Effector memory CD8-positive, alpha-beta T cell (primary cell): ENCODE results near the gene RFX5.

Source experiments
- ATAC-seq: fragments of 150-1000 bp; cut with Tn5 transposase; replicated peaks from 2 replicates; pipeline ENCODE4 v1.10.0; 2021; ENCODE audit warnings: mild to moderate bottlenecking, moderate library complexity
- DNase-seq, 3 experiments: peaks; one replicate each; pipeline ENCODE4 v3.0.0; 2021
- H3K27ac Mint-ChIP-seq, 2 donors: one replicate each; pipeline ENCODE4 v1.8.0; 2022; ENCODE audit warnings: mild to moderate bottlenecking in 2 of 2, mixed read lengths in 2 of 2, moderate library complexity in 2 of 2
- H3K27me3 Mint-ChIP-seq, 2 donors: one replicate each; pipeline ENCODE4 v1.8.0; 2022; ENCODE audit warnings: mixed read lengths in 2 of 2
- H3K36me3 Mint-ChIP-seq: one replicate; pipeline ENCODE4 v1.8.0; 2022; ENCODE audit warnings: mild to moderate bottlenecking, moderate library complexity, mixed read lengths; ENCODE audit not compliant: insufficient read depth
- H3K4me1 Mint-ChIP-seq, 2 donors: one replicate each; pipeline ENCODE4 v1.8.0; 2022; ENCODE audit warnings: low read depth in 2 of 2, mixed read lengths in 2 of 2
- H3K4me3 Mint-ChIP-seq, 2 donors: one replicate each; pipeline ENCODE4 v1.8.0; 2022; ENCODE audit warnings: mild to moderate bottlenecking in 2 of 2, mixed read lengths in 2 of 2, moderate library complexity in 2 of 2
- H3K9me3 Mint-ChIP-seq, 2 donors: one replicate each; pipeline ENCODE4 v1.8.0; 2022; ENCODE audit warnings: mixed read lengths in 2 of 2

Gene RFX5

DNA sequence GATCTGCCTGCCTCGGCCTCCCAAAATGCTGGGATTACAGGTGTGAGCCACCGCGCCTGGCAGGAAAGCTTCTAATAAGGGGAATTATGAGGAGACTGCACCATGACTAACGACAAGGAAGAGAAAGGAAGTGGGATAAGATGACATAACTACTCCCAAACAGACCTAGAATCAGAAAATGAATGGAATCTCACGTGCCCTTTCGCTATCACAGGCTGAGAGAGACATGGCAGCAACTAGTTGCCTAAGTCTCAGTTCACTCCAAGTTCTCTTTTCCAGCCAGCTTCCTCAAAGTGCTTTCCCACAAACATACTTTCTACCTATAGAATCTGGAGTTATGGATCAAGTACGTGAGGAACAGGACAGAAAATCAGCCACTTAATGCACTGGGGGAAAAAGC is 21.8 kb downstream of the RFX5 start:
- Mint-ChIP-seq H3K4me1 (peaks cover 41 to 54% of the 10 kb centered on the region in 2 donors), H3K9me3 (no peaks in the 10 kb centered on the region), H3K27me3 (no peaks in the 10 kb centered on the region), H3K4me3 (peak overlapping the region in 1 of 2 donors; percentile 94), H3K36me3 (peaks cover 39% of the 10 kb centered on the region), H3K27ac (peak overlapping the region; percentile 95 to 96)
- DNase-seq (no peak), ATAC-seq (no peak)

DNA sequence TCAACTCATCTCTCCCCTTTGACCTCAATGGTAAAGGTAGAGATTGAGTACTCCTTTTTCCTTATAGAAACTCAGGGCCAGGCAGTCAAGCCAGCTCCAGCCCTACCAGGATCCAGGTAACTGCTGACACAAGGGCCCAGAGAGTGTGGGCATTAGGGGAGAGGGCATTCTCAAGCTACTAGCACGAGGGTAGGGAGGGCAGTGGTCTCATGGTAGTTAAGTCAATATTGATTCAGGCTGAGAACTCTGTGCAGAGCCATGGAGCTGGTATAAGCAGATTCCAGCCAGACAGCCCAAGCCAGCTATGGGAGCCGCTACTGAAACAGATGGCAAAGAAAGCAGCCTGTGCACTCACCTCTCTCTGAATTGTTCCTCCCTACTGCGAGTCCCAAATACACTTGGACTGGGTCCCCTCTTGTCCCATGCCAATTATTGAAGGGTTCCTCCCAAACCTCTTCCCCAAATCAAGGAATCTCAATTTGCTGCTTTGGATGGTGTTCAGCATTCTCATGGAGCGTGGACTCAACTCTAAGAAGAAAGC is 22.6 kb downstream of the RFX5 start:
- Mint-ChIP-seq H3K27me3 (no peaks in the 10 kb centered on the region), H3K27ac (peak overlapping the region in 1 of 2 donors; percentile 44), H3K4me3 (no peak overlapping the region), H3K4me1 (peaks cover 43 to 56% of the 10 kb centered on the region in 2 donors), H3K9me3 (no peaks in the 10 kb centered on the region), H3K36me3 (peaks cover 43% of the 10 kb centered on the region)
- ATAC-seq, result no peak
- DNase-seq, result no peak

DNA sequence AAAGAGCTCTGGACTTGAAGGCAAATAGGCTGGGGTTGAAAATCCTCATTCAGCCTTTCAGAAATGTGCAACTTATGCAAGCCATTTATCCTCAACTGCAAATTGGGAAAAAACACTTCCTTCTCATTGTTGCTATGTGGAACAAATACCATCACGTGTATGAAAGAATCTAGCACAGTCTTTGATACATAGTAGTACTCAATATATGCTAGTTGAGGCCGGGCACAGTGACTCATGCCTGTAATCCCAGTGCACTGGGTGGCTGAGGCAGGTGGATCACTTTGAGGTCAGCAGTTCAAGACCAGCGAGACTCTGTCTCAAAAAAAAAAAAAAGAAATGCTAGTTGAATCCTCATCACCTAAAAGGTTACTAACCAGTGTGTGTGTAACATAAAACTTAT is 28.1 kb downstream of the RFX5 start:
- H3K36me3 Mint-ChIP-seq, result peaks cover 55% of the 10 kb centered on the region
- H3K27me3 Mint-ChIP-seq, result no peaks in the 10 kb centered on the region
- DNase-seq, result no peak
- no peak overlapping the region for H3K4me3 Mint-ChIP-seq
- peak overlapping the region in 1 of 2 donors; percentile 49 for H3K27ac Mint-ChIP-seq
- no peaks in the 10 kb centered on the region for H3K9me3 Mint-ChIP-seq
- ATAC-seq, result no peak
- H3K4me1 Mint-ChIP-seq, result peaks cover 29 to 33% of the 10 kb centered on the region in 2 donors

DNA sequence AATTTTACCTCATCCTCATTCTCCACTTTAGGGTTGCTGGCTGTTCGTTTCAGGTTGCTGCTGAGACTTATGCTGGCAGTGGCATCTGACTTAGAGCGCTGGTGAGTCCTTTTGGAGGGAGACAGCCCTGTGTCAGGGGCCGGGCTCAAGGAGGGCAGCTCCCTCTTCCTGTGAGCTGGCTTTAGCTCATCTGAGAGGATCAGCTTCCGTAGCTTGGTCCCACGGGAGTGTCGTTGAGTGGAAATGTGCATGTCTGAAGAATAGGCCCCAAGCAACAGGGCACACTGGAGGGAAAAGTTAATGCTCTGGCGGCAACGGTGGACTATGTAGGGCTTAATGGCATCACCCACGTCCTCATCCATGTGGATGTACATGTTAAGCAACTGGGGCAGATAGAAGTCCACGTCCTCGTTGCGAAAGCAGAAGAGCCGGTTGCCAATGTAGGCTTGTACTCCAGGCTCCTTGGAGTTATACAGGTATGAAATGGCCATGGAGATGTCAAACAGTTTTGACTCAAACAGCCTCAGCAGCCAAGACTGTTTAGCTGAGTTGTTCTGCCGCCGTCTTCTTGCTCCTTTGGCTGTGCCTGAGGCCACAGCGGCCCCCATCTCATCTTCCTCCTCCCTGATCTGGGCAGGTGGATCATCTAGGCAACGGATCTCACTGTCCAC is 31.4 kb downstream of the RFX5 start:
- Mint-ChIP-seq H3K9me3 (no peaks in the 10 kb centered on the region), H3K27ac (peak overlapping the region; percentile 16 to 81), H3K36me3 (peaks cover 41% of the 10 kb centered on the region), H3K4me3 (no peak overlapping the region), H3K4me1 (peaks cover 41 to 42% of the 10 kb centered on the region in 2 donors), H3K27me3 (no peaks in the 10 kb centered on the region)
- DNase-seq, result no peak
- ATAC-seq, result no peak

DNA sequence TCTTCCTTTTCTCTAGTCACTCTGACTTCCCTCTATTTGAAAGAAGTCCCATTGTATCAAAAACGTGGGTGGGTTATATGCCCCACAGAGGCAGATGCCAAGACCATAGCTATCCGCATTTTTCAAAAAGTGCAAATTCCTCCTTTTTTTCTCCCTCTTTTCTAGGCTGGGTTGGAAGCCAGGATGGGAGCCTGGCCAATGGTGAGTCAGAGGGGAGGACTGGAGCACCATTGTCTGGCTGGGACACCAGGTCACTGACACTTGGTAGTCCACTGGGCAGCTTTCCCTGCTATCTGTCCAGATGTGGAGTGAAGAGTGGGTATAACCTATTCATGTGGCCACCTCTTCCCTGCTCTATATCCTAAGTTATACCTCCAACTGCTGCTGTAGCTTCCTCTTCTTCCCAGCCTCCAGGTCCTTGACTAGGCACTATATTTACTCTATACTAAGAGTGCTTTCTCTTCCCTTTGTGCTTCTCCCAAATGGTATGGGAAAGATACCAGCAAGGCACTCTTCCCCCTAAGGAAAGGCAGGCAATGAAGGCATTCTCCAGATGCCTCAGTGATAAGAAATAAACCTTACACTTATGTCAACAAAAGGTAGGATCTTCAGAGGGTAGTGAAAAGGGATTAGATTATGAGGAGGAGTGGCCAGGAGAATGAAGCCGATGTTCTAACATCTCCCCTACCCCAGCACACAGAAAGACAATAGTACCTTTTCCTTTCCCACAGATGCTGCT is 32.7 kb downstream of the RFX5 start:
- ATAC-seq, result no peak
- H3K4me1 Mint-ChIP-seq, result peaks cover 35 to 38% of the 10 kb centered on the region in 2 donors
- no peak for DNase-seq
- peaks cover 35% of the 10 kb centered on the region for H3K36me3 Mint-ChIP-seq
- H3K27ac Mint-ChIP-seq, result peak overlapping the region; percentile 79 to 81
- no peaks in the 10 kb centered on the region for H3K9me3 Mint-ChIP-seq
- H3K4me3 Mint-ChIP-seq, result no peak overlapping the region
- no peaks in the 10 kb centered on the region for H3K27me3 Mint-ChIP-seq

DNA sequence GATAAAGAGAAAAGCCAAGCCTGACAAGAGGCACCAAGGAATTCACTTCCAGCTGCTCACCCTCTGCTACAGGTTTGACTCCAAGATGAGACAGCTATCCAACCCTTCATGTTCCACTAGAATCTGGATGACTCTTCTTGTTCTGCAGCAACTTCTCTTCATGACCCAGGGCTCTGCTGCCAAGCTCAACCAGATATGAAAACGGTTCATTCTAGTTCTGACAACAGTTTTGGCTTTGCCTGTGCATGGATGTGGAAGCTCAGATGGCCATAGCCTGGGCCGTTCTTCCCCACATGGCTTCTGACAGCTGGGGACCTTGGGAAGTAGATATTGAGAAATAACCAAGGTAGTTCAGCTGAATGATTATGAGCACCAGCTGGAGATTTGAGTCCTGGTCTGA is 33.6 kb downstream of the RFX5 start:
- Mint-ChIP-seq H3K27ac (peak overlapping the region in 1 of 2 donors; percentile 81), H3K36me3 (peaks cover 31% of the 10 kb centered on the region)

DNA sequence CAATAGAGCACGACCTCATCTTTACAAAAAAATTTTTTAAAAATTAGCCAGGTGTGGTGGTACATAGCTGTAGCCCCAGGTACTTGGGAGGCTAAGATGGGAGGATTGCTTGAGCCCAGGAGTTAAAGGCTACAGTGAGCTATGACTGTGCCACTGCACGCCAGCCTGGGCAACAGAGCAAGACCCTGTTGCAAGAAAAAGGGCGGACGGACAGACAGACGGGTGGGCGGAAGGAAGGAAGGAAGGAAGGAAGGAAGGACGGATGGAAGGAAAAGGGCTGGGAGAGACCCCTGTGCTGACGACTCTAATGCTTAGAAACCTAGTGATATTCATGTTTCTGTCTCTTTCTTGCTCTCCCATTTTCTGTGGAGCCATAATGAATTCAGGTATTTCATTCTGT is 34.2 kb downstream of the RFX5 start:
- peaks cover 25% of the 10 kb centered on the region for H3K36me3 Mint-ChIP-seq
- H3K9me3 Mint-ChIP-seq, result no peaks in the 10 kb centered on the region
- DNase-seq (no peak), ATAC-seq (no peak)
- peak overlapping the region in 1 of 2 donors; percentile 95 for H3K27ac Mint-ChIP-seq
- H3K4me1 Mint-ChIP-seq, result peaks cover 35 to 38% of the 10 kb centered on the region in 2 donors
- H3K27me3 Mint-ChIP-seq, result no peaks in the 10 kb centered on the region
- no peak overlapping the region for H3K4me3 Mint-ChIP-seq

More for the DNA sequence above, 33.6 kb downstream of the RFX5 start:
- no peak overlapping the region for H3K4me3 Mint-ChIP-seq
- no peaks in the 10 kb centered on the region for H3K27me3 Mint-ChIP-seq
- ATAC-seq, result no peak
- no peak for DNase-seq
- H3K4me1 Mint-ChIP-seq, result peaks cover 35 to 38% of the 10 kb centered on the region in 2 donors
- no peaks in the 10 kb centered on the region for H3K9me3 Mint-ChIP-seq

DNA sequence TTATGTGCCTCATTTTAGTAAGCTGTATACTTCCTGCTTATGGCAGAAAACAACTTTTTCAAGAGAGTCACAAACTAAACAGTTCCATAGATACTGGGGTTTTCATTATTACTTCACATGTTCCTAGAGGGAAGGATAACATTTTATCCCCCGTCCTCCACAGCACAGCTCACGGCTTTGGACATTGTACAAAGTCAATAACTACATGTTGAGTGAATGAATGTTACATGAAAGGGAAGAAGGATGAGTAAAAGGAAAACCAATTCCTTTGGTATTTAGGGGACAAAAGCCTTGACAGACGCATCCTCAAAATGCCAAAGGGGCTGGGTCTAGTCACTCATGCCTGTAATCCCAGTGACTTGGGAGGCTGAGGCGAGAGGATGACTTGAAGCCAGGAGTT is 34.6 kb downstream of the RFX5 start:
- Mint-ChIP-seq H3K4me1 (peaks cover 33 to 38% of the 10 kb centered on the region in 2 donors), H3K9me3 (no peaks in the 10 kb centered on the region), H3K27ac (peak overlapping the region; percentile 91 to 95), H3K36me3 (peaks cover 25% of the 10 kb centered on the region), H3K27me3 (no peaks in the 10 kb centered on the region), H3K4me3 (no peak overlapping the region)
- DNase-seq (no peak), ATAC-seq (no peak)

DNA sequence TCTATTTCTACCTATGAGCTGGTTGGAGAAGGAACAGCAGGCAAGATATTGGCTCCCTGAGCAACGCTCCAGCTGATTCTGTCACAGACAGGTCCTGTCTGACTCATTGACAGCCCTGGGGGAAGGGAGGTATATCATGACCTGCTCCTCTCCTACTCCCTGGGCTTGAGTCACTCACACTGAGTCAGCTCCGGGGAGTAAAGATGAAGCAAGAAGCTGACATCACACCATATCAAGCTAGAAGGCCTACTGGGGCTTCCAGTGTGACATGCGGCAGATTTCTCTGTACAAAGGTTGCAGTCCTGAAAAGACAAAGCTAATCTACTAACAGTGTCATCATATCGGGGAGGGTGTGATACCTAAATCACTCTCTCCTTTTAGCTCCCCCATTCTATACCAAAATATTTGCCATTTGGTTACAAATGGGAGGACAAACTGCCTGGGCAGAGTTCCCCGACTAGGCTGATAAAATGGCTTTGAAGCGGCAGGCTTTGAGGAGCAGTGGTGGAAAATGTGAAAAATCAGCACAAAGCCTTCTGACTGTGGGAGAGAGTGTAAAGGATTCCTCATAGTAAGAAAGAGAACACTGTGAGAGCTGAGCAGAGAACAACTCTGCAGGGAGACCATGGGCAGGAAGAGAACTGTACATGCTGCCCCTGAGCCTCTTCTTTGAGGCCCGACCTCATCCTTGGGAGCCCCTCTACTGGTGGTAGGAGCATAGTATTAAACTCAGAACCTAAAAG is 35.3 kb downstream of the RFX5 start:
- DNase-seq, result peak; percentile 24 to 27 (median 26)
- peak overlapping the region in 1 of 2 donors; percentile 33 for H3K4me3 Mint-ChIP-seq
- H3K9me3 Mint-ChIP-seq, result no peaks in the 10 kb centered on the region
- peaks cover 26% of the 10 kb centered on the region for H3K36me3 Mint-ChIP-seq
- ATAC-seq, result peak; percentile 97
- H3K27ac Mint-ChIP-seq, result peak overlapping the region; percentile 91 to 95
- H3K27me3 Mint-ChIP-seq, result no peaks in the 10 kb centered on the region
- H3K4me1 Mint-ChIP-seq, result peaks cover 33 to 38% of the 10 kb centered on the region in 2 donors

DNA sequence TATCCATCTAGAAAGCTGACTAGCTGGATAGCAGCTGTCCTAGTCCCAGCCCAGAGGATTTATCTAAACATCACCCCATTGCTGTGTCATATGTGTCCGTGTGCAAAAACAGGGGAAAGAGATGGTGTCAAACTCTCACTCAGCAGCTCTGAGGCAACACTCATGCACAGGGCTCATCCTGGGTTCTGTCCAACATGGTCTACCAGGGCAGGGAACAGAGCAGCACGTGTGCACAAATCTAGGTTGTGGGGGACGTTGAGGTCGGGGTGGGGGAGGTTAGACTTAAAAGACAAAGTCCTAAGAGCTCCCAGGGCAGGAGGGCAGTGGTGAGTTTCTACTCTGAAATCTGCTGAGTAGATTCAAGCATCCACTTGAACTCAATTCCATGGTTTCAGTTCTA is 36.0 kb downstream of the RFX5 start:
- Mint-ChIP-seq H3K36me3 (peaks cover 31% of the 10 kb centered on the region), H3K4me1 (peaks cover 33 to 38% of the 10 kb centered on the region in 2 donors), H3K9me3 (no peaks in the 10 kb centered on the region), H3K27ac (peak overlapping the region; percentile 91 to 95), H3K4me3 (no peak overlapping the region), H3K27me3 (no peaks in the 10 kb centered on the region)
- no peak for DNase-seq
- ATAC-seq, result no peak

DNA sequence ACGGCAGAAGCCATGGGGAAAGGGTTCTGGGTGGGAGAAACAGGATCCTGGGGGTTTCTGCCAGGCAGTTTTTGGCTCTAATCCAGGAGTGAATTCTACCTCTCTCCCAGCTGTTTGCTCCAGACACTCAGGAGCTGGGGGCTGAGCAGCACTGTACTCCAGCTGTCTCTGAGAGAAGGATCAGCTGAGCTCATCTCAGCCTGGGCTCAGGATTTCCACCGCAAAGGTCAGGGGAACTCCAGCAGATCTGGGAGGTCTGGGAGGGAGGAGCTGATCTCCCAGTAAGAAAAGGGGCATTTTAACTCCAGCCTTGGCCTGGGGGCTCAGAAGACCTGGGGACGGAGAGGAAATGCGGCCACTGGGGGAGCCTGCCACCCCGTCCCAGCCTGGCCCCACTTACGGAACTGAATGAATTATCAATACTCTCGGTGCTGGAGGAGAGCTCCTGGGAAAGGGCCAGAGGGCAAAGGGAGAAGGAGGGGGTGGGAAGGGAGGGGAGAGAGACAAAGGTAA is 37.2 kb downstream of the RFX5 start:
- Mint-ChIP-seq H3K4me3 (no peak overlapping the region), H3K9me3 (no peaks in the 10 kb centered on the region), H3K4me1 (peaks cover 28 to 38% of the 10 kb centered on the region in 2 donors), H3K36me3 (peaks cover 31% of the 10 kb centered on the region), H3K27ac (peak overlapping the region; percentile 41 to 88), H3K27me3 (no peaks in the 10 kb centered on the region)
- DNase-seq (no peak), ATAC-seq (no peak)

DNA sequence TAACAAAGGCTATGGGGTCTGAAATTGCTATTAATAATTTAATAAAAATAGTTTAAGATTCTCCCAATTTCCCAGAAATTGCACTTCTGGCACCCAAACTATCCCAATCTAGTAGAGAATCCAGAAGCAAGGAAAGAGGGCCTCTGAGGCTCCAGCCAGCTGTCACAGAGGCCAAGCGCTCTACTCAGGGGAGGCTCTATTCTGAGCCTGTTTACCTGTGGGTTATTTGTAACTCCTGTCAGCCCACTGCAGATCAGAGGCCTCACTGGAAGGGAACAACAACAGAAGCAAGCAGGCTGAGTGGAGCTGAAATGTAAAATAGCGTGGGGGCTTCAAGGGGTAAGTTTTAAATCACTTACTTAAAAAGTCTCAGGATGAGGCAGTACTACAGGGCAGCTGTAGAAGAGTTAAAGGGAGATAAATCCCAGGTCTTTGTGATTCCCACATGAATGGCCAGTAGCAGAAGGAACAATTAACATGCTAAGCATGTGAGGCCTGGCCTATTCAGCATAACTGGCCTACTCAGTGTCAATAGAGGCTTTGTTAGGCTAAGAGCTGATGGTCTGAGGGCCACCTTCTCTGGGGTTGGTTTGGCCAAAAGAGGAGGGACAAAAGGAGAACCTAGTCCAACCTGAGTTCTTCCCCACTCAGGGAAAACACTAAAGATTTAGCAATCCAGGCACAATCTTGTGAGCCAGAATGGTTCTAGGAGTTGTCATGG is 52.1 kb downstream of the RFX5 start:
- peaks cover 0 to 5% of the 10 kb centered on the region in 2 donors for H3K4me1 Mint-ChIP-seq
- H3K27ac Mint-ChIP-seq, result peak overlapping the region in 1 of 2 donors; percentile 85
- DNase-seq (no peak), ATAC-seq (no peak)
- no peaks in the 10 kb centered on the region for H3K9me3 Mint-ChIP-seq
- peaks cover 64% of the 10 kb centered on the region for H3K36me3 Mint-ChIP-seq
- H3K27me3 Mint-ChIP-seq, result no peaks in the 10 kb centered on the region
- H3K4me3 Mint-ChIP-seq, result no peak overlapping the region
